Measurements from ENCODE around the gene FABP2. TPM values are rescaled to one million over a fixed set of nuclear protein-coding genes. Genes with fewer than 3 reads are reported as not detected.

FABP2 gene
- total RNA-seq, 1 donor from 2014 or later, result not detected

GRCh38 chr4:119297795-119298194 is 24.1 kb downstream of the FABP2 start:
- H3K9me3 Mint-ChIP-seq, result peaks cover 8% of the 10 kb centered on the region
- H3K27me3 Mint-ChIP-seq (ENCODE audit: low read depth), result no peaks in the 10 kb centered on the region
- H3K27ac Mint-ChIP-seq, result peak overlapping the region; percentile 98
- no peak for DNase-seq (ENCODE audit: low spot score in 2 of 2, unreplicated experiment in 2 of 2)
- peak overlapping the region; percentile 91 for H3K4me3 Mint-ChIP-seq
- peaks cover 23% of the 10 kb centered on the region for H3K36me3 Mint-ChIP-seq
- no peak for TF ChIP-seq CTCF (IDR thresholded peaks at IDR 0.05; ENCODE audit: unreplicated experiment)
- H3K4me1 Mint-ChIP-seq, result peaks cover 23% of the 10 kb centered on the region

- no peak for TF ChIP-seq CTCF (IDR thresholded peaks at IDR 0.05; ENCODE audit: unreplicated experiment)
- no peaks in the 10 kb centered on the region for H3K27me3 Mint-ChIP-seq (ENCODE audit: low read depth)
- H3K4me1 Mint-ChIP-seq, result peaks cover 23% of the 10 kb centered on the region
- peaks cover 8% of the 10 kb centered on the region for H3K9me3 Mint-ChIP-seq
- no peak overlapping the region for H3K4me3 Mint-ChIP-seq
- H3K27ac Mint-ChIP-seq, result no peak overlapping the region
- H3K36me3 Mint-ChIP-seq, result peaks cover 23% of the 10 kb centered on the region
- DNase-seq (ENCODE audit: low spot score in 2 of 2, unreplicated experiment in 2 of 2), result no peak
Observed at GRCh38 chr4:119296356-119296755, 25.6 kb downstream of the FABP2 start.

GRCh38 chr4:119290598-119290997 is 31.3 kb downstream of the FABP2 start:
- no peaks in the 10 kb centered on the region for H3K36me3 Mint-ChIP-seq
- H3K27me3 Mint-ChIP-seq (ENCODE audit: low read depth), result no peaks in the 10 kb centered on the region
- no peak overlapping the region for H3K4me3 Mint-ChIP-seq
- no peaks in the 10 kb centered on the region for H3K9me3 Mint-ChIP-seq
- TF ChIP-seq CTCF (IDR thresholded peaks at IDR 0.05; ENCODE audit: unreplicated experiment), result no peak
- H3K27ac Mint-ChIP-seq, result no peak overlapping the region
- DNase-seq (ENCODE audit: low spot score in 2 of 2, unreplicated experiment in 2 of 2), result no peak
- H3K4me1 Mint-ChIP-seq, result peaks cover 5% of the 10 kb centered on the region

- Mint-ChIP-seq H3K9me3 (no peaks in the 10 kb centered on the region), H3K27ac (no peak overlapping the region), H3K36me3 (no peaks in the 10 kb centered on the region), H3K4me3 (no peak overlapping the region), H3K27me3 (ENCODE audit: low read depth) (no peaks in the 10 kb centered on the region), H3K4me1 (peaks cover 12% of the 10 kb centered on the region)
- TF ChIP-seq CTCF (IDR thresholded peaks at IDR 0.05; ENCODE audit: unreplicated experiment), result no peak
- no peak for DNase-seq (ENCODE audit: low spot score in 2 of 2, unreplicated experiment in 2 of 2)
Observed at GRCh38 chr4:119289313-119289712, 32.6 kb downstream of the FABP2 start.

- Mint-ChIP-seq H3K27me3 (ENCODE audit: low read depth) (no peaks in the 10 kb centered on the region), H3K27ac (peak overlapping the region; percentile 66), H3K4me3 (no peak overlapping the region), H3K9me3 (no peaks in the 10 kb centered on the region), H3K4me1 (peaks cover 16% of the 10 kb centered on the region), H3K36me3 (peaks cover 2% of the 10 kb centered on the region)
- peak; percentile 84 for TF ChIP-seq CTCF (IDR thresholded peaks at IDR 0.05; ENCODE audit: unreplicated experiment)
- no peak for DNase-seq (ENCODE audit: low spot score in 2 of 2, unreplicated experiment in 2 of 2)
Observed at GRCh38 chr4:119286377-119287002, 35.4 kb downstream of the FABP2 start.
